AG08395 (cell line): ENCODE data around the gene TBC1D4.
A peak's percentile ranks its signal among the peaks of the same experiment; 100 is the strongest.
"Not testable (repeated sequence)": the region's sequence is repeated elsewhere in the genome, so short reads cannot be mapped to it uniquely, and the experiment has no call there.

ENCODE experiments used
- DNase-seq: peaks from one replicate; pipeline ENCODE4 v3.0.0; 2012; ENCODE audit warnings: mixed read lengths, low spot score

TBC1D4 gene

DNA sequence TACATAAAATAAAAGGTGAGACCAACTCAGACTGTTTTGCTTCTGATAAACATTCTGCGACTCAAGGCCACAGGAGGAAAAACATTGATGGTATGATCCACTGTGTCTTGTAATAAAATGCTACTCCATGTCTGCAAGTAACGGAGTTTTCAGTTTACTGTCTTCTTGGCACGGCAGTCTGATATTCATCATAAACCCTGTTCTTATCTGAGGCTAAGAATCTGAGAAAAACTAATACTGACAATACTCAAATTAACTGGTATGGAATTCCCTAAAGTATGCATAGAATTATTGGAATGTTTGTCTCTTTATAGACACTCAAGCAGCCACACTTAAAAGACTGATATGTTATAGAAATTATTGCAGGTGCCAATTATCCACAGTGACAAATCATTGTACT, 125.5 kb downstream of the TBC1D4 start:
- DNase-seq = no peak

DNA sequence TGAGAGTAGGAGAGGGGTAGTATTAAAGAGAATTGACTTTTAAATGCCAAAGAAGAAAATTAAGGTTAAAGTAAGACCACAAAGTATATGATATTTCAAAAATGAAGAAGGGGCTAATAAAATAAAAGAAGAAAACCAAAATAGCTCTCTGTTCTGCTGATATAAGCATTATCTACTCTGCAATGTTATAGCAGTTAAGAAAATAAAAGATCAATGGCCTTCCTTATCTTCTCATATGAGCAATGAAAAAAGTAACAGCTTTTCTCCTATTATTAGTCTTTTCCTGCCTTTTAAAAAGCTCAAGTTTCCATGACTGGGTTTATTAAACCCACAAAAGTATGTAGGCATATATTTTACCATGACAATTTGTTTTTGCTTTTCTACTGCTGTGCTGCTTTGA, 126.4 kb downstream of the TBC1D4 start:
- DNase-seq = no peak

DNA sequence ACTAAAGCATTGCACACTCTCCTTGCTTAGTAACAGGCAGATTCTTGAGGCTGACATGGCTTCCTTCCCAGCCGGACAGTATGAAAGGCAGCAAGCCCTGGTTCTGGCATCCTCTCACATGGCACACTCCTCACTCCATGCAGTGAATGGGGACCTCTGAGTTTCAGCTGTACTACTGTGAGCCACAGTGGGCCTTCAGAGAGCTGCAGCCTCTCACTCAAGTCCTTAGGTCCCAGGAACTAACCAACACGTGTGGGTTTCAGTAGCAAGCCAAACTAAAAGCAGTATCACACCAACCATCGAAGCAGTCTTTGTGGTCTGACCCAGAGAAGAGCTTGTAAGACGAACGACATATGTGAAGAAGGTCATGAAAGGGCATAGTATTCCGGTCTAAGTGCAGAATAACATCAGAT, 128.2 kb downstream of the TBC1D4 start:
- peak; percentile 50 for DNase-seq

DNA sequence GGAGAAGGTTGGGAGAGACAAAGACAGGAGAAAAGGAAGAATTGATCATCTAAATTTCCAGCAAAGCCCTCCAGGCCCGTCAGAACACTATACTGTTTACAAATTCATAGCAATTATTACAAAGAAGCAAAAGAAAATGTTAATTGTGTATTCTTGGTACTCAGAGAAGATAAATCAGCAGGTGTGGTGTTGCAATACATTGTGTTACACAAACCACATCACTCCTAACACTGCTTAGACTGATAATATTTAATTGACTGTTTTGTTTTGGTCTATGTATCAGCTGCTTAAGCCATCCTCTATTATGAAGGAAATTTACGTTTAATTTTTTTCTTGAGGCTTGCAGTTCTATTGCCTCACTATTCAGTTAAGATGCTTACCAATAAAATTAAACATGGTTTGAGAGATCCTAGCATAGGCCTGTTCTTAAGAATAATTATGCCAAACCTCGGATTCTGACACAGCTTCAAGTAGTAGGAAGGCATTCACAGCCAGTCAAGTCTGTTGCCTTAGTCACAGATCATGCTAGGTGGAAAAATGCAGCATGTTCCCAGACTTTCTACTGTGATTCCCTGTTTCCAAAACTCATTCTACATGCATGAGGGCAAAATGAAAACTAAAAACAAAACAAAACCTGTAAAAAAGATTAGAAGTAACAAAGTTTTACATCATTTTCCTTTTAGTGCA, 129.2 kb downstream of the TBC1D4 start:
- DNase-seq = no peak

DNA sequence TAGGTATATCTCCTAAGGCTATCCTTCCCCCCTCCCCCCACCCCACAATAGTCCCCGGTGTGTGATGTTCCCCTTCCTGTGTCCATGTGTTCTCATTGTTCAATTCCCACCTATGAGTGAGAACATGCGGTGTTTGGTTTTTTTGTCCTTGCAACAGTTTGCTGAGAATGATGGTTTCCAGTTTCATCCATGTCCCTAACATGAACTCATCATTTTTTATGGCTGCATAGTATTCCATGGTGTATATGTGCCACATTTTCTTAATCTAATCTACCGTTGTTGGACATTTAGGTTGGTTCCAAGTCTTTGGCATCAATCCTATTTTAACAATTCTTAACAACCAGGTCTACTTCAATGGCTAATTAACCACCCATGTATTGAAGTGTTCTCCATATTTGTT, 130.4 kb downstream of the TBC1D4 start:
- DNase-seq = not testable (repeated sequence)

DNA sequence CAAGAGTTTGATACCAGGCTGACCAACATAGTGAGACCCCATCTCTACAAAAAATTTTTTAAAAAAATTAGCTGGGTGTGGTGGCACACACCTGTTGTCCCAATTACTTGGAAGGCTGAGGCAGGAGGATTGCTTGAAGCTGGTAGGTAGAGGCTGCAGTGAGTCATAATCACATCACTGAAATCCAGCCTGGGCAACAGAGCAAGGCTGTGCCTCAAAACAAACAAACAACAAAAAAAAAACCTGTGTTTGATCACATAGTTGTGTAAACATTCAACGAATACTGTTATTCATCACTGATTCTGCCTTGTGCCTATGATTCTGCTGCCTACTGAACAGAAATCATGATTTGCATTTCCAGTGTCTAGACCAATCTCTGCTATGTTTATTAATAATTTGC, 134.0 kb downstream of the TBC1D4 start:
- DNase-seq = no peak

DNA sequence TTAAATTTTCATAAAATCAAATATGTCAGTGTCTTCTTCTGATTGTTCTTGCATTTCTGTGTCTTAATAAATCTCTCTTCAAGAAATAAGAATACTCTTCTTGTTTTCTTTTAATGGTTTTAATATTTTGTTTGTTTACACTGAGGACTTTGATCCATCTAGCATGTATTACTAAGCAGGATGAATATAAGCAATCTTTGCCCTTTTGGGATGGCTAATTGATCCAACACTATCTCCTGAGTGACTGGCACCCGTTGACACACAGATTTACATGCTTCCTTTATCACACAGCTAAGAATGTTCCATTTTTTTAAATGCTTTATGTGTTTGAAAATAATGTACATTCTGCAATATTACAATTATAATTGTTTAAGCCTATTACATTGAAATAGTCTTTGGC, 134.5 kb downstream of the TBC1D4 start:
- no peak for DNase-seq

DNA sequence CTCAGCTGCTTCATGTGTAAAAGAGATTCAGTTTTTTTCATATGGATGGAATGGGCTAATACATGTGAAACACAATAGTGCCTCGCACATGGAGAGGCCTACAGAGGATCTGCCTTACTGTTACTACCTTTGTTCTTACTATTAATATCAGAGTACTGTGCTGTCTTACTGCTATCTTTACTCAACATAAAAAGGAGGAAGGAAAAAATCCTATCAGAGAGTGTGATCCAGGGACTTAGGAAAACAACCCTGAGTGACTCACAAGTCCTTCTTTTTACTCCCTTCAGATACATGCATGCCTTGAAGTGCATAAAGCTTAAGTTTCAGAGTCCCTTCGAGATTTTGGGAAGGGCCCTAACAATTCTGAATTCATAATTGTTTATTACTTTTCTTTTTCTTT, 136.8 kb downstream of the TBC1D4 start:
- DNase-seq = peak; percentile 14

DNA sequence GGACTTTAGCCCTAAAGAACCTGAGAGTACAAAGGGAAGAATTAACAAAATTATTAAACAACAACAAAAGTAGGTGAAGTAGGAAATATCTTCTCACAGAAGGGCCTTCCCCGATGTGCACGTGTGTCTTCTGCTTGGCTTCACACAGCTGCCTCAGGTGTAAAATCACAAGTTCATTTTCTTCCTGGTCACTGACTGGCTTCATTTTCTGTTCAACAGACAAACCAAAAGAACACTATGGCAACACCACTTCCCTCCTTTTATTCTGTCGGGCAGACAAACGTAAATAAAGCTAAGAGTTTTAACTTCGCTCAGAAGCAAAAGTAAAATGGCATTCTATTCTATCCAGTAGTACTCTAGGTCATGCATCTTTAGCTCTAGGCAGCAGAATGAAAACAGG, 140.9 kb downstream of the TBC1D4 start:
- DNase-seq = no peak

DNA sequence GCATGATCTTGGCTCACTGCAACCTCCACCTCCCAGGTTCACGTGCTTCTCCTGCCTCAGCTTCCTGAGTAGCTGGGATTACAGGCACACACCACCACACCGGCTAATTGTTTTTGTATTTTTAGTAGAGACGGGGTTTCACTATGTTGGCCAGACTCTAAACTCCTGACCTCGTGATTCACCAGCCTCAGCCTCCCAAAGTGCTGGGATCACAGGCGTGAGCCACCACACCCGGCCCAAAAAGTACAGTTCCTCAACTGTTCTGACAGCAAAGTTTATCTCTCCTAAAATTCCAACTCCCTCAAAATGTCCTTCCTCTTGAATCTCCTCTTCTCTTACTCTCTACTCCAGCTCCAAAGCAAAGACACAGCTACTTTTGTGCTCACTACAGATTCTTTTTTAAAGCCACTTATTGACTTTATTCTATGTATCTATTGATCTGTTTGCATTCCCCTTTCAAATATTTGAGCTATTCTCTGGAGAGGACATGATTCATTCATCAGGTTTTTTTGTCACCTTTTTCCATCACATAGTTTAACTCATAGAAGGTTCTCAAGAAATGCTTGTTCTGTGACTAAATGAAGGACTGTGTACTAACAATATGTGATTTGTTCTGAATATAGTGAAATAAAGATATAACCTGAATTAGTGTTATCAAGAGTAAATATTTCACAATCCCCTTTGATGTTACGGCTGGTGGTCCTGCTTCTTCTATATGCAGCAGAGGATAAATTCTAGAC, 142.2 kb downstream of the TBC1D4 start:
- DNase-seq = no peak

DNA sequence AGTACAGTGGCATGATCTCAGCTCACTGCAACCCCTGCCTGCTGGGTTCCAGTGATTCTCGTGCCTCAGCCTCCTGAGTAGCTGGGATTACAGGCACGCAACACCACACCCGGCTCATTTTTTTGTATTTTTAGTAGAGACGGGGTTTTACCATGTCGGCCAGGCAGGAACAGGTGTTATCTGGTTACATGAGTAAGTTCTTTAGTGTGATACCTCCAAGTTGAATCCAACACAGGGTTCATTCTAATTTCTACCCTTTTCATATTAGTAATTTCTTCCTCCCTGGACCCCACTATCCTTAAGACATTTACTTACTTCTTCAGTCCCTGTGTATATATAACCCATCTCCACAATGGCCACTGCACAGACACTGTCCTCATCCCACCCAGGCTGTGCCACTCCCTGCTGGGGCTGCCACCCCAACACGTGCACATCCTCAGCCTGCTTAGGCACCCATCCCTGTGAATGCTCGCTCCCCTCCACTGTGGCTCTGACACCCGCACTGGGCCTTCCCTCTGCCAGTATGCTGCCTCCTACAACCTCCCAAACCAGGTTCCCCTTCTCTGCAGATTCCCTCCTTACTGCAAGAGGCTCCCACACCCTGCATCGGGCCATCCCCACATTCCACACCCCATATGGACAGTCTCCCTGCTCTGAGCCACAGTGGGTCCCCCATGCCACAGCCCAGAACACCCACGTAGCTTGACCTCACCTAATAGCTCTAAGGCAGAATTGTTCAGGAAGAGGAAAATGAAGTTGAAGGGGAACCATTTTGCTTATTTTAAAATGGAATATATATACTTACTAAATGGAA, 147.1 kb downstream of the TBC1D4 start:
- DNase-seq = no peak

DNA sequence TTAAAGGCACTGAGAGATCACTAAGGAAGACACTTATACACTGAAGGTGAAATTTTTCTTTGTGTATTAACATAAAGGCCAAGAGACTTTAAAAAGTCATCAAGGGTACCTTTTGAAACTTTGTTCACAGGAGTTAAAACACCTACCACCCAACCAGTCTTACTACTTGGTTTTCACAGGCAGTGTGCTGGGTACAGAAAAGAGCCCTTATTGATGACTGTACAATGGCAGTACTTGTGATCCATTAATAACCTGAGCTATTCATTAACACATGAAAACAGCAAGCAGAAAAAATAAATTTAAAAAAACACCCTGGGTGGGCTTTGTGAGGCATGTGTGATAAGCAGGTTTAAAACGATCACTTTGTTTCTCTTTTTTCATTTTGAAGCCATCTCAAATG, 148.9 kb downstream of the TBC1D4 start:
- DNase-seq = no peak

DNA sequence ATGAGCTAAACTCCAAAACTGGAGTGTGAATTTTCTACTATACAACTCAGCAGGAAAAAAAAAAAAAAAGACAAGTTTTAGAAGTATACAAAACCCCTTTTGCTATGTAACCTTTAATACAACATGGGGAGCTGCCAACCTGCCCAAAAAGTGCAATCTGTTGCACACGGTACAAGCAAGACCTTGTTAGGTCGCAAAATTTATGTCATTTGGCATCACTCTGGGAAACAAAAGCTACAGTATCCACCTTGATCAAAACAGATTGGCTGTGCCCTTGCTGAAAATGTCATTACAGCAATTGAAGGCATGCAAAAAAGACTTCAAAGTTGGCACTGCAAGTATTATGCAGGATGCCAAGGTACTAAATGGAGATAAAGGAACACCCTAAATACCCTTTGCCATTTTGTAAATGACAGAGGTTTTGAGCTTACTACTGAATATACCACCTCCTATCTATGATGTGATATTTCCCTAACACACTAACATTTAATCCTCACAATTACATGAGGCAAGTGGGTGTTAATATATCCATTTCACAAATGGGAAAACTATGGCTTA, 150.1 kb downstream of the TBC1D4 start:
- no peak for DNase-seq

DNA sequence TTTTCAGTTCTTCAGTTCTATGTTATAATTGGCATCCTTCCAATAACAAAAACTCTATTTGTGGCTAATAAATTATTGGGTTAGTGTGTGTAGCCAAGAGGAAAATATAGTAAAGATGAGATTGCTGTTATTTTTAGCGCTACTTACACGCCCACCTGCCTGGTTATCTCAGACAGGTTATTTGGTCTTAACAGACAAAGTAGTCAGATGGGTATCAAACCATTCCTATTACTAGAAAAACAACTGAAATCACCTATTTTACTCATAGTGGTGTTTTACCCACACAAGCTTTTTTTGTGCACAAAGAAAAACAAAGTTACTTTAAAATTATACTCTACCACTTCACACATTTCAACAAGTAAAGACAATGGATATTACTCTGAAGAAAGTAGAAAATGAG, 151.2 kb downstream of the TBC1D4 start:
- no peak for DNase-seq

DNA sequence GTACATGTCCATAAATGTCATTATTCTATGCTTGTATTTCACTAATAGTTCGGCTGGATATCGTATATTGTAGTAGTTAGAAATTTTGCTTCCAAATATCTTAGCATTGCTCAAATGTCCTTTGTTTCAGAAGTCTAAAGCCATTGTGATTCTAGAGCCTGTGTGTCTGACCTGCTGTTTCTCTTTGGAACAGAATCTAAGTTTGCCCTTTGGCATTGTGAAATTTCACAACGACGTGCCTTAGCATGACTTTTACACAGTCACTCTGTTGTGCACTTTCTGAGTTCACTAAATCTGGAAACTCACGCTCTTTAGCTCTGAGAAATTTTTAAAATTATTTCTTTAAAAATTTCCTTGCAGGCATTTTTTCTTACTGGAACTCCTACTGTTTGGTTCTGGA, 152.2 kb downstream of the TBC1D4 start:
- no peak for DNase-seq

DNA sequence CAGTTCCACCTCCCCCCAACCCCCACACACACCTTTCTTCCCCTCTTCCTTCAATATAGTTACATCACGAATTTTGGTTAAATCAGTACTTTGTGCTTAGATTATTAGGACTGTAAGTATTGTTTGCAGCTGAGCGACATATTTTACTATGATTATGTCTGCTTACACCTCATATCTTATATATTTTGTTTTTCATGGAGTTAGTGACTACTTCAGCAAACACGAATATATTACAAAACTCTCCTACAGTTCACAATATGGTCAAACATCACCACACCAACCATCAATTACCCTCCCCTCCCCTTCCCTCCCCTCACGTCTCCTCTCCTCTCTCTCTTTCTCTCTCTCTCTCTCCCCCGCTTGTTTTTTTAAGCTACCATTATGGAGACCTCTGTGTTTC, 152.9 kb downstream of the TBC1D4 start:
- DNase-seq = no peak

DNA sequence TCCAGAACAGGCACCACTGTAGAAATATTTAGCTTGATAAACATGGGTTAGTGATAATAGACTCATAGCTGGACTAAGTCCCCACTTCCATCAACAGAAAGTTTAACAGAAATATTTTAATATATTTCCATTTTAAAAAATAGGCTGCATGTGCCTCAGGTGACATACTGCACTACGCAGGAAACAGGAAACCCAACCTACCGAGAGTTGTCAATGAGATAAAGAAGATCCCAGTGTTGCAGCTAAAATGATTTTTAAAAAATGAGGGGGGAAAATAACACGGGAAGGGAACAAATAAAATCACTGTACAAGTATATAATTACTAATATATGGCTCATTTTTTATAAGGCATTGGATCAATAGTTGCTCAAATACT, 154.8 kb downstream of the TBC1D4 start:
- DNase-seq = no peak

DNA sequence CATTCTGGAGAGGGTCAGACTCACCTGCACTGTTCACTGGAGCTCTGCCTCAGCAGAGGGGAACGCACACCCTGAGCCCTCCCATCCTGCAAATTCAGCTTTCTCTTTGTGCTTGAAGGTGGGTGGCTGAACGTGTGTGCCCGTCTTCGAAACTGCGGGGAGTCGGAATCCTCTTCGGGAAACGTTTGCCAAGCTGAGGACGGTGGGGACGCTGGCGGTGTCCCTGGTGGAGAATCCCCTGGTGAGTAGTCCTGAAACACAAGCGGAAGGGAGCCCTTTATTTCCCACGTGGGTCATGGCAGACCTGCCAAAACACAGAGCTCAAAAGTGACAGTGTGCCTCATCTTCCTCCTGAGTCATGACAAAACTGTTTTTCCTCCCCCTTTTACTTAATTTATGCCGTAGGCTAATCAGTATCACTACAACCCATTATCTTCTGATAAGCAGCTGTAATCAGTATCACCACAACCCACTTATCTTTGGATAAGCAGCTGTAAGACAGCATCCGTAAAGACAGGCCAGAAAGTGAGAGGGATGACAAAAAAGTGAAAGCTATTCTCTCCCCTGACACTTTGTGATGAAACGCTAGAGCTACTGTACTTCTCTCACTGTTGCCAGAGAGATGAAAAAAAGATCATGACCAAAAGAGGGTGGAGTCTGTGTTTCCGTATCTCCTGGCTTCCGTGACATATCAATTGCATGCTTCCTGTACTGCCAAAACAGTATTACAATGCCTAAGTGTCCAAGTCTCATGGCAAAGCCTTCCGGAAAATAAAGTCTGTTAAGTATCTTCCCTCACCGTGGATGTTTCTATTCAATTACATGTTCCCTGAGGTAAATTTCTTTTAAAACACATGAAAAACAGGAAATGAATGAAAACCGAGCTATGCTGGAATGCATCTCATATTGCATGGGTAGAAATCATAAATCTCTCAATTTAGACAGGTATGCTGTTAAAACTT, 155.5 kb downstream of the TBC1D4 start:
- no peak for DNase-seq

DNA sequence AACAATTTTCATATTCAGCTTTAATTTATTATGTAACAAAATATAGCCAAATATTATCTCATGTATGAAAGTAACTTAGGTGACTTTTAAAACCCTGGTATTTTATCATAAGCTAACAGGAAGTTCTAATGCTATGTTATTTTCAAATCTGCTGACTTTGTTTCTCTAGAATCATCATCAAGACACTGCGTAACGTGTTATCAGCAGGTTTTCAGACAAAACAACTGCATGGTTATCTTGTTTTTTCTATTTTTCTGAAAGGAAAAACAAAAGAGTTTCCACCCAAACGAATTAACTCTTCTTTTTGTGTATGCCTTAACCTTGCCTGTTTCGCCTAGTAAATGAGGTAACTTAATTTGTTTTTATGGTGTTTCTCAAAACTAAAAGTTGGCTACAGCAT, 156.3 kb downstream of the TBC1D4 start:
- no peak for DNase-seq

DNA sequence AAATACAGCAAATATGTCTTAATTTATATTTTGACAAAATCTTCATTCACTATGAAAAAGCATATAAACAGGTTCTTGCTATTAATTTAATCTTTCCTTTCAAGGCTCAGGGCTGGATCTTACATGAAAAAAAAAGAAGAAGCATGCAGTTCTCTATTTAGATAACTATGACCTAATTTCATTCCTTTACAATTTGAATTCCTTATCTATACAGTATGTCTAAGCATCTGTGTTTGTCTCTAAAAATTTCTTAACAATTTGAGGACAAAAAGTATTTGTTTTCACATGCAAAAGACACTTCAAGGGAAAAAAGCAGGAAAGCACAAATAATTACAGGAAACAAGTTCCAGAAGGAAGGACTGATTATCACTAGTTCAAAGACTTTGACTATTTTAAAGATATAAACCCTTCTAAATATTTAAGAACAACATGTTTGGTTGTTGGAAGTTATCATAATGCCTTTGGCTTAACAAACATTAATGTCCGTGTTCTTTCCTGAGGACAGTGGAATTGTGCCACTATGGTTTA, 157.5 kb downstream of the TBC1D4 start:
- DNase-seq = no peak

DNA sequence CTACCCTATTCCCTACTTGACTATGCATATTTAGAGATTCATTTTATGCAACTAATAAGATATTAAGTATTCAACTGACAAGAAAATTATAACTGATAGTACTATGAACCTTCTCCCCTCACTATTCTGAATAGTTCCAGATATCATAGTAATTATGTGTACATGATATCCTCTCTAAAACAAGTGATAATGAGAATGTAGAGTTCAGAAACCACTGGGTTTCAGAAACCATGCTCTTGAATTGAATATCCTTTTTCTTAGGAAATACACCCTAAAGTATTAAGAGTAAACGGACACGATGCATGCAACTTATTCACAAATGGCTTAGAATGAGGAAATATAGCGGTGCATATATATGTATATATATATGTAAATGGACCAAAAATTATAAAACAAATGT, 160.9 kb downstream of the TBC1D4 start:
- DNase-seq = no peak
